NCI-H128 (cell line): Measurements from ENCODE around the gene RANBP3.

ENCODE experiments used
- DNase-seq: peaks from one replicate; lab custom pipeline; 2025; ENCODE audit not compliant: unreplicated experiment; lab: John Stamatoyannopoulos, UW

The RANBP3 gene

GRCh38 chr19:5908773-5909442 is 69.0 kb downstream of the RANBP3 start:
- DNase-seq, result no peak

GRCh38 chr19:5907241-5907640 is 70.7 kb downstream of the RANBP3 start:
- DNase-seq, result no peak

- DNase-seq, result no peak
Measured at GRCh38 chr19:5905114-5905778, 72.7 kb downstream of the RANBP3 start.

GRCh38 chr19:5904352-5905113 is 73.4 kb downstream of the RANBP3 start, which contains the start of gene VMAC:
Gene VMAC, plus strand, starts transcription at chr19:5904872. Its CDS starts 19 bp downstream, at chr19:5904891.
- peak; percentile 100 for DNase-seq

- DNase-seq, result peak; percentile 88
Measured at GRCh38 chr19:5903624-5904351, 74.2 kb downstream of the RANBP3 start, which contains the start of gene NDUFA11. Gene NDUFA11, minus strand, starts transcription at chr19:5903790. Its CDS starts 82 bp downstream, at chr19:5903708.

GRCh38 chr19:5903056-5903623 is 74.8 kb downstream of the RANBP3 start:
- DNase-seq, result no peak

- DNase-seq, result no peak
Measured at GRCh38 chr19:5900976-5901375, 77.0 kb downstream of the RANBP3 start.

GRCh38 chr19:5899728-5900526 is 78.0 kb downstream of the RANBP3 start:
- DNase-seq, result no peak

GRCh38 chr19:5897189-5897969 is 80.6 kb downstream of the RANBP3 start:
- no peak for DNase-seq

- no peak for DNase-seq
Measured at GRCh38 chr19:5896365-5897076, 81.4 kb downstream of the RANBP3 start.

GRCh38 chr19:5895890-5896289 is 82.0 kb downstream of the RANBP3 start:
- DNase-seq, result no peak

GRCh38 chr19:5895409-5895808 is 82.5 kb downstream of the RANBP3 start:
- DNase-seq, result no peak

GRCh38 chr19:5894704-5895349 is 83.1 kb downstream of the RANBP3 start:
- DNase-seq, result no peak

- DNase-seq, result no peak
Measured at GRCh38 chr19:5893907-5894703, 83.8 kb downstream of the RANBP3 start.

- DNase-seq, result no peak
Measured at GRCh38 chr19:5893296-5893903, 84.5 kb downstream of the RANBP3 start.

- DNase-seq, result no peak
Measured at GRCh38 chr19:5892772-5893275, 85.1 kb downstream of the RANBP3 start.
